K562 (cell line): ENCODE data around the gene SLC35A2. TPM values are rescaled to one million over a fixed set of nuclear protein-coding genes. Genes with fewer than 3 reads are reported as not detected.

Source experiments
- CAMTA2 ChIP-seq: fragments of 250-450 bp; sonication (Bioruptor Pico); conservative IDR thresholded peaks from 2 replicates; pipeline ENCODE4 v1.5.1; 2022
- CREM ChIP-seq: IDR thresholded peaks from 2 replicates; pipeline ENCODE4 v1.6.1; 2014; ENCODE audit warnings: antibody characterized with exemption, low read depth
- CTCF ChIP-seq, 3 experiments: IDR thresholded peaks in 2 of 3; conservative IDR thresholded peaks in 1 of 3; 2 replicates each; pipeline ENCODE4 v1.5.1; 2011 to 2012; ENCODE audit warnings: low read length in 3 of 3, mild to moderate bottlenecking in 3 of 3, control low read depth in 2 of 3, improper control_type of control experiment in 1 of 3, inconsistent platforms in 1 of 3, low read depth in 1 of 3, mixed read lengths in 1 of 3, moderate library complexity in 1 of 3; ENCODE audit not compliant: insufficient read depth in 2 of 3
- MAFF ChIP-seq: IDR thresholded peaks from 2 replicates; pipeline ENCODE4 v1.6.1; 2012; ENCODE audit warnings: low read length, improper control_type of control experiment
- MEF2A ChIP-seq: IDR thresholded peaks from 2 replicates; pipeline ENCODE4 v1.6.1; 2011; ENCODE audit warnings: low read depth, mild to moderate bottlenecking, low read length, moderate library complexity; ENCODE audit not compliant: control insufficient read depth
- NR3C1 ChIP-seq: sonication (generic); formaldehyde crosslinking; IDR thresholded peaks from 2 replicates; pipeline ENCODE4 v1.8.1; 2022; ENCODE audit warnings: missing genetic modification reagents
- PRPF4 ChIP-seq: fragments of 200-400 bp; formaldehyde crosslinking; IDR thresholded peaks from one replicate; pipeline ENCODE4 v1.6.1; 2017; ENCODE audit warnings: low read length, low read depth, mild to moderate bottlenecking; ENCODE audit not compliant: insufficient read depth, poor library complexity, severe bottlenecking
- PTTG1 ChIP-seq: fragments of 450-650 bp; IDR thresholded peaks from 2 replicates; pipeline ENCODE4 v1.6.1; 2016; ENCODE audit warnings: low read depth, mild to moderate bottlenecking, missing genetic modification characterization, missing compliant biosample characterization
- SIN3B ChIP-seq: fragments of 450-650 bp; IDR thresholded peaks from 2 replicates; pipeline ENCODE4 v1.6.1; 2017; ENCODE audit warnings: low read depth, mild to moderate bottlenecking, moderate library complexity
- SPI1 ChIP-seq: IDR thresholded peaks from 2 replicates; pipeline ENCODE4 v1.6.1; 2011; ENCODE audit warnings: low read depth, low read length, control low read depth, borderline replicate concordance
- STAT5B ChIP-seq: fragments of 250-450 bp; sonication (Bioruptor Pico); IDR thresholded peaks from 2 replicates; pipeline ENCODE4 v1.8.0; 2021; ENCODE audit warnings: mild to moderate bottlenecking, inconsistent platforms
- TEAD1 ChIP-seq, 2 experiments: fragments of 450-650 bp in 1 of 2; sonication (generic) in 1 of 2; formaldehyde crosslinking; IDR thresholded peaks; 2 replicates each; pipeline versions ENCODE4 v1.4.0 to v1.8.0; 2020 to 2022; ENCODE audit warnings: mild to moderate bottlenecking in 2 of 2, missing genetic modification reagents in 1 of 2
- TFE3 ChIP-seq: fragments of 450-650 bp; formaldehyde crosslinking; IDR thresholded peaks from 2 replicates; pipeline ENCODE4 v1.4.0; 2020; ENCODE audit warnings: mild to moderate bottlenecking, mixed read lengths
- USF1 ChIP-seq: sonication (generic); formaldehyde crosslinking; IDR thresholded peaks from 2 replicates; pipeline ENCODE4 v1.9.0; 2022; ENCODE audit warnings: mild to moderate bottlenecking, missing genetic modification reagents
- ZBTB17 ChIP-seq: fragments of 450-650 bp; formaldehyde crosslinking; IDR thresholded peaks from 2 replicates; pipeline ENCODE4 v1.4.0; 2020; ENCODE audit warnings: mild to moderate bottlenecking
- ZNF143 ChIP-seq: sonication (generic); formaldehyde crosslinking; IDR thresholded peaks from 2 replicates; pipeline ENCODE4 v1.9.0; 2022; ENCODE audit warnings: mild to moderate bottlenecking, missing genetic modification reagents
- ZNF384 ChIP-seq: IDR thresholded peaks from 2 replicates; pipeline ENCODE4 v1.6.1; 2012; ENCODE audit warnings: low read depth, low read length, improper control_type of control experiment
- ZNF436 ChIP-seq: fragments of 250-450, 450-650 bp; sonication (Bioruptor Pico); formaldehyde crosslinking; IDR thresholded peaks from 2 replicates; pipeline ENCODE4 v1.7.0; 2020; ENCODE audit warnings: mild to moderate bottlenecking
- polyA plus RNA-seq, 8 experiments: library from polyadenylated mRNA; depleted of rRNA in 4 of 8; stranded (reverse) in 5 of 8; unstranded in 3 of 8; fragments of >200 nt; fragmentation: Nextera tagmentation in 2 of 8; fragmentation: Illumina TruSeq in 1 of 8; extraction: Ambion mirVana in 2 of 8; extraction: Trizol in 1 of 8; gene quantifications; 2 replicates each; pipeline versions ENCODE4 v1.2.1 to v1.2.3, GENCODE V29; 2011 to 2014; ENCODE audit warnings: inconsistent platforms in 1 of 8, missing spikeins in 1 of 8
- total RNA-seq, 7 experiments: library from RNA; depleted of rRNA in 6 of 7; stranded (reverse); fragments of >200 nt in 6 of 7; fragmentation: Illumina TruSeq in 2 of 7; extraction: Trizol in 2 of 7; gene quantifications; 2 replicates each; pipeline versions ENCODE4 v1.2.1 to v1.2.3, GENCODE V29; 2011 to 2021; ENCODE audit warnings: low replicate concordance in 1 of 7
- TF ChIP-seq, protein P1 (sequence below): IDR thresholded peaks from 3 replicates; pipeline ENCODE4 v1.6.1; 2011; ENCODE audit warnings: borderline replicate concordance, mild to moderate bottlenecking, moderate library complexity; ENCODE audit not compliant: insufficient read length; ENCODE audit errors: extremely low read depth
- TF ChIP-seq, protein P2 (sequence below): sonication (generic); formaldehyde crosslinking; IDR thresholded peaks from 2 replicates; pipeline ENCODE4 v1.8.0; 2023; ENCODE audit warnings: mild to moderate bottlenecking, missing genetic modification reagents

The SLC35A2 gene
- total and polyA plus RNA-seq, 9 of the 15 experiments (the other 6 are each of a cell fraction or from before 2014, with no cell fraction given) = 3.3 to 38.9 (median 20.0) TPM

DNA sequence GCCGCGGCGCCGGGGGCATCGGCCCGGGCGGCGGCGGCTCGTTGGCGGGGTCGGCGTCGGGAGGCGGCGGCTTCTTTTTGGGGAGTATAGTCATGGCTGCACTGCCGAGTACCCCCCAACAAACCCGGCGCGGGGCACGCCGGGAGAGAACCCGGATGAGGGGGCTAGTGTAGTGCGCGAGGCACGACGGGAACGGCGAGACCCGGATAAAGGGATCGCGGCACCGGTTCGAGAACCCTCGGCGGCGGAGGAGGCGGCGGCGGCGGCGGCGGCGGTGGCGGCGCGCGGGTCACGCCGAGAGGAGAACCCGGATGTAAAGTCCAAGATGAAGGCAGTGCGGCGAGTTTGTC lies 46.0 kb upstream of the SLC35A2 start, which contains the start of gene OTUD5 (continued):
- no peak for TF ChIP-seq PTTG1 (tag)
- no peak for TF ChIP-seq PRPF4
- no peak for TF ChIP-seq ZBTB17 (CRISPR knock-in tag)
- TF ChIP-seq CTCF (IDR thresholded peaks at IDR 0.05 in 2 of 3, conservative IDR thresholded peaks at IDR 0.05 in 1 of 3; ENCODE audit: insufficient read depth in 2 of 3, low read depth in 1 of 3, low read length in 3 of 3) = no peak
- TF ChIP-seq ZNF384 = no peak
- no peak for TF ChIP-seq USF1 (CRISPR knock-in tag)
- 0 out of 2 replicates have a peak, but pooled peaks have one; percentile 4 for TF ChIP-seq CREM
- no peak for TF ChIP-seq CAMTA2 (CRISPR knock-in tag)
- TF ChIP-seq MEF2A = no peak
- no peak for TF ChIP-seq SPI1
- TF ChIP-seq ZNF436 (CRISPR knock-in tag) = no peak
- TF ChIP-seq, protein P1, sequence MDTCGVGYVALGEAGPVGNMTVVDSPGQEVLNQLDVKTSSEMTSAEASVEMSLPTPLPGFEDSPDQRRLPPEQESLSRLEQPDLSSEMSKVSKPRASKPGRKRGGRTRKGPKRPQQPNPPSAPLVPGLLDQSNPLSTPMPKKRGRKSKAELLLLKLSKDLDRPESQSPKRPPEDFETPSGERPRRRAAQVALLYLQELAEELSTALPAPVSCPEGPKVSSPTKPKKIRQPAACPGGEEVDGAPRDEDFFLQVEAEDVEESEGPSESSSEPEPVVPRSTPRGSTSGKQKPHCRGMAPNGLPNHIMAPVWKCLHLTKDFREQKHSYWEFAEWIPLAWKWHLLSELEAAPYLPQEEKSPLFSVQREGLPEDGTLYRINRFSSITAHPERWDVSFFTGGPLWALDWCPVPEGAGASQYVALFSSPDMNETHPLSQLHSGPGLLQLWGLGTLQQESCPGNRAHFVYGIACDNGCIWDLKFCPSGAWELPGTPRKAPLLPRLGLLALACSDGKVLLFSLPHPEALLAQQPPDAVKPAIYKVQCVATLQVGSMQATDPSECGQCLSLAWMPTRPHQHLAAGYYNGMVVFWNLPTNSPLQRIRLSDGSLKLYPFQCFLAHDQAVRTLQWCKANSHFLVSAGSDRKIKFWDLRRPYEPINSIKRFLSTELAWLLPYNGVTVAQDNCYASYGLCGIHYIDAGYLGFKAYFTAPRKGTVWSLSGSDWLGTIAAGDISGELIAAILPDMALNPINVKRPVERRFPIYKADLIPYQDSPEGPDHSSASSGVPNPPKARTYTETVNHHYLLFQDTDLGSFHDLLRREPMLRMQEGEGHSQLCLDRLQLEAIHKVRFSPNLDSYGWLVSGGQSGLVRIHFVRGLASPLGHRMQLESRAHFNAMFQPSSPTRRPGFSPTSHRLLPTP = no peak
- TF ChIP-seq TEAD1 (CRISPR knock-in tag; IDR thresholded peaks at IDR 0.05) = no peak
- no peak for TF ChIP-seq STAT5B (CRISPR knock-in tag)
- no peak for TF ChIP-seq TFE3 (CRISPR knock-in tag)
- TF ChIP-seq NR3C1 (CRISPR knock-in tag) = no peak
- peak; percentile 64; the same call in 1 of the 2 replicates for TF ChIP-seq ZNF143 (CRISPR knock-in tag)
- no peak for TF ChIP-seq MAFF
- TF ChIP-seq, protein P2, sequence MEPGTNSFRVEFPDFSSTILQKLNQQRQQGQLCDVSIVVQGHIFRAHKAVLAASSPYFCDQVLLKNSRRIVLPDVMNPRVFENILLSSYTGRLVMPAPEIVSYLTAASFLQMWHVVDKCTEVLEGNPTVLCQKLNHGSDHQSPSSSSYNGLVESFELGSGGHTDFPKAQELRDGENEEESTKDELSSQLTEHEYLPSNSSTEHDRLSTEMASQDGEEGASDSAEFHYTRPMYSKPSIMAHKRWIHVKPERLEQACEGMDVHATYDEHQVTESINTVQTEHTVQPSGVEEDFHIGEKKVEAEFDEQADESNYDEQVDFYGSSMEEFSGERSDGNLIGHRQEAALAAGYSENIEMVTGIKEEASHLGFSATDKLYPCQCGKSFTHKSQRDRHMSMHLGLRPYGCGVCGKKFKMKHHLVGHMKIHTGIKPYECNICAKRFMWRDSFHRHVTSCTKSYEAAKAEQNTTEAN (CRISPR knock-in tag) = no peak
- peak; percentile 34; the same call in 1 of the 2 replicates for TF ChIP-seq SIN3B
